AG10803 (cell line): ENCODE data around the gene SPPL2B.

Experiments
- DNase-seq: peaks from one replicate; pipeline ENCODE4 v3.0.0; 2010; ENCODE audit warnings: low read depth
- H3K4me3 ChIP-seq: 2 replicates; pipeline ENCODE4 v1.5.1; 2011; ENCODE audit warnings: mild to moderate bottlenecking, low read length, control low read depth
- TF ChIP-seq, protein P1 (sequence below): conservative IDR thresholded peaks from 2 replicates; pipeline ENCODE4 v1.5.1; 2011; ENCODE audit warnings: mild to moderate bottlenecking, low read length, control low read depth, inconsistent platforms

Gene SPPL2B

DNA sequence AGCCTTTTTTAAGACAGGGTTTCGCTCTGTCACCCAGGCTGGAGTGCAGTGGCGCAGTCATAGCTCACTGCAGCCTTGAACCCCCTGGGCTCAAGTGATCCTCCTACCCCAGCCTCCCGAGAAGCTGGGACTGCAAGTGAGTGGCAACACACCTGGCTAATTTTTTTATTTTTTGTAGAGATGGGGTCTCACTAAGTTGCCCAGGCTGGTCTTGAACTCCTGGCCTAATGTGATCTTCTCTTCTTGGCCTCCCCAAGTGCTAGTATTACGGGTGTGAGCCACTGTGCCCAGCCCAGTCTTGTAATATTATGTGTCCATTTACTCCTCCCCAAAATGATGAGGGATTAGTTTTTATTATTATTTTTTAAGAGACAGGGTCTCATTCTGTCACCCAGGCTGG is 17.4 kb upstream of the SPPL2B start:
- no peak for DNase-seq
- no peak overlapping the region for H3K4me3 ChIP-seq
- TF ChIP-seq, protein P1, sequence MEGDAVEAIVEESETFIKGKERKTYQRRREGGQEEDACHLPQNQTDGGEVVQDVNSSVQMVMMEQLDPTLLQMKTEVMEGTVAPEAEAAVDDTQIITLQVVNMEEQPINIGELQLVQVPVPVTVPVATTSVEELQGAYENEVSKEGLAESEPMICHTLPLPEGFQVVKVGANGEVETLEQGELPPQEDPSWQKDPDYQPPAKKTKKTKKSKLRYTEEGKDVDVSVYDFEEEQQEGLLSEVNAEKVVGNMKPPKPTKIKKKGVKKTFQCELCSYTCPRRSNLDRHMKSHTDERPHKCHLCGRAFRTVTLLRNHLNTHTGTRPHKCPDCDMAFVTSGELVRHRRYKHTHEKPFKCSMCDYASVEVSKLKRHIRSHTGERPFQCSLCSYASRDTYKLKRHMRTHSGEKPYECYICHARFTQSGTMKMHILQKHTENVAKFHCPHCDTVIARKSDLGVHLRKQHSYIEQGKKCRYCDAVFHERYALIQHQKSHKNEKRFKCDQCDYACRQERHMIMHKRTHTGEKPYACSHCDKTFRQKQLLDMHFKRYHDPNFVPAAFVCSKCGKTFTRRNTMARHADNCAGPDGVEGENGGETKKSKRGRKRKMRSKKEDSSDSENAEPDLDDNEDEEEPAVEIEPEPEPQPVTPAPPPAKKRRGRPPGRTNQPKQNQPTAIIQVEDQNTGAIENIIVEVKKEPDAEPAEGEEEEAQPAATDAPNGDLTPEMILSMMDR: no peak

DNA sequence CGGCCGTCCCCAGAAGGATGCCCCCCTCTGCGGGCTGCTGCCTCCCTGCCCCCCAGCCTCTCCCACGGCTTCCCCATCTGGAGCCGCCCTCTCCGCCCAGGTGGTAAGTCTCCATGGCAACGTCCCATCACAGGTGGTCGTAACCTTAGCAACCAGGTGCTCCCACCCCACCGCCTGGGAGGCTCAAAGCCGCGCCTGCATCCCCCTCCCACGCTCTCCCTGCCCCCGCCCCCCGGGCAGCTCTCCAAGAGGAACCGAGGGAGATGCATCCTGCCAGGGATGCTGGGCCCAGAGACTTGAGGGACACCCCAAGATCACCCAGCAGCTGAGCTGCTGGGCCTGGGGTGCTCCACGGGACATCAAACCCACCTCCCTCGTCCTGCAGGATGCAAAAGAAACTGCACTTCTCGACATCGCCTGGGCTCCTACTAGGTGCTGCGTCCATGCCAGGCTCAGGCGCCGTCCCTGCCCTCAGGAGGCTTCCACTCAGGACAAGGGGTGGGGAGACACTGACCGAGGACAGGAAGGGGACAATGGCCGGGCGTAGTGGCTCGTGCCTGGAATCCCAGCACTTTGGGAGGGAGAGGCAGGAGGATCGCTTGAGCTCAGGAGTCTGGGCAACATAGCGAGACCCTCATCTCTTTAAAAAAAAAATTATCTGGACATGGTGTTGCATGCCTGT is 15.5 kb upstream of the SPPL2B start:
- TF ChIP-seq, protein P1: no peak
- H3K4me3 ChIP-seq: no peak overlapping the region
- no peak for DNase-seq

DNA sequence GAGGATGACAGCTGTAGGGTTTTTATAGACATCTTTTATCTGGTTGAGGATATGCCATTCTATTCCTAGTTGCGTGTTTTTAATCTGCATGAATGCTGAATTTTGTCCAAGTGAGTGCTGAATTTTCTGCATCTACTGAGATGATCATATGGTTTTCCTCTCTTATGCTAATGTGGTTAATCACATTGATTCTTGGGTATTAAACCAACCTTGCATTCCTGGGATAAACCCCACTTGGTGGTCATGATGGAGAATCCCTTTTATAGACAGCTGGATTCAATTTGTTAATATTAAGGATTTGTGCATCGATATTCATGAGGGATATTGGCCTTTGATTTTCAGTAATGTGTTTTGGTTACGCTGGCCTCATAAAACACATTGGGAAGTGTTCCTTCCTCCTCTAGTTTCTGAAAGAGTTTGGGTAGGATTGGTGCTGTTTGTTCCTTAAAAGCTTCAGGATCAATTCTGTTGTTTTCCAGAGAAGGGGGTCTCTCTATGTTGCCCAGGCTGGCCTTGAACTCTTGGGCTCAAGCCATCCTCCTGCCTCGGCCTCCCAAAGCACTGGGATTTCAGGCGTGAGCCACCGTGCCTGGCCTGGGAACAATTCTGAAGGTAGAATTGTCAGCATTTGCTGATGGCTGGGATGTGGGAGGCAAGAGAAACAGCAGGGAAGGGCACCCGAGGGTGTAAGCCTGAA is 13.2 kb upstream of the SPPL2B start:
- H3K4me3 ChIP-seq: no peak overlapping the region
- TF ChIP-seq, protein P1: no peak
- DNase-seq: no peak

DNA sequence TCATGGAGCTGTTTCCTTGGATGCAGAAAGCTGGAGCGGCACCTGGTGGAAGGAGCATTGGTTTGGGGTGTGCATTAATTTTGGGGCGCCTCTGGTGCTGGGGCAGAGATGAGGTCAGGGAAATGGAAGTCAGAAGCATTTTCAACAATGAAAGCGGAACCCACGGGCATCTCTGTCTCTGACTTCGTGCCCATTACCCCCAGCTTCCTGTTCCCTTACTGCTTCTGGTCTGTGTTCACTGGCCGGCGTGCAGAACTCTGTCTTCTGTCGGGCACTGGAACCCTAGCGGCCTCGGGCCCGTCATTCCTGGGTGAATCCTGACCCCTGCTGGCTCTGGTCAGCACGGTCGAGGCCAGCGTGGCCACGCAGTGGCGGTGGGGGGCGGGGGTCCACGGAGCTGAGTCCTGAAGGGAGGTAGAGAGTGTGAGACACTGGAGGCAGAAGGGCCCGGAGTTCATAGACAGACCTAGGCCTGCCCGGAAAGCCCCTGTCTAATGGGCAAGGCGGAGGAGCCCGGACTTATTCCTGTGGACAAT is 12.6 kb upstream of the SPPL2B start:
- H3K4me3 ChIP-seq: no peak overlapping the region
- peak; percentile 53 for DNase-seq
- TF ChIP-seq, protein P1: peak; percentile 57

DNA sequence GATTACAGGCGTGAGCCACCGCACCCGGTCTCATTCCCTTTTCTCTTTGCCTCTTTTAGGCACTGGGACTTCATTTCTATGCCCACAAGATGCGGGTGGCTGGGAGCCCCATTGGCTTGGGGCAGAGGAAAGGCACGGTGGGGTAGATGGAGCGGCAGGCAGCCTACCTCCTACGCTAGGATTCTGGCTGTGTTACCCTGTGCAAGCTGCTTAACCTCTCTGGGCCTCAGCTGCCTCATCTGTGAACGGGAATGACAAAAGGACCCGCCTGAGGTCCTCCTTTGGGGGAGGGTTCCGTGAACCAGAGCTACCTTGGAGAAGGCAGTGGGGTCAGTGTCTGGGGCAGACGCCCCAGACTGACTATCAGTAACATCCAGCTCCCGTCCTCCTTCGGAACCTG is 11.2 kb upstream of the SPPL2B start:
- TF ChIP-seq, protein P1: no peak
- no peak overlapping the region for H3K4me3 ChIP-seq
- DNase-seq: no peak

DNA sequence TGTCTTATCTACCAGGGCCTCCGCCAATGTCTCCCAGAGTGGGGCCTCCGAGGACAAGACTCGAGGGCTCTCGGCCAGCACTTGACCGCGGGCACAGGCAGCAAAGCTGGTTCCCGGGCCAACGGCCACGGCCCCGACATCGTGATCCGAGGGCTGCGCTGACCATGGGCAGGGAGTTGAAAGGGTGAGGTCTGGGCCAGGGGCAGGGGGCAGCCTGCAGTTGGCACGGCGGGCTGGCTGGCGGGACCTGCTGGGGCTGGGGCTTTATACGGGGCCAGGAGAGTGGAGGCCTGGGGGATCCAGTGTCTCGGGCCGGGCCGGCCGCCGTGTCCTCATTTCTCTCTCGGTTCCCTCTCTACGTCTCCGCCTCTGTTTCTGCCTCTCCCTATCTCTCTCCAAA is 10.7 kb upstream of the SPPL2B start:
- DNase-seq: no peak
- TF ChIP-seq, protein P1: no peak
- no peak overlapping the region for H3K4me3 ChIP-seq

DNA sequence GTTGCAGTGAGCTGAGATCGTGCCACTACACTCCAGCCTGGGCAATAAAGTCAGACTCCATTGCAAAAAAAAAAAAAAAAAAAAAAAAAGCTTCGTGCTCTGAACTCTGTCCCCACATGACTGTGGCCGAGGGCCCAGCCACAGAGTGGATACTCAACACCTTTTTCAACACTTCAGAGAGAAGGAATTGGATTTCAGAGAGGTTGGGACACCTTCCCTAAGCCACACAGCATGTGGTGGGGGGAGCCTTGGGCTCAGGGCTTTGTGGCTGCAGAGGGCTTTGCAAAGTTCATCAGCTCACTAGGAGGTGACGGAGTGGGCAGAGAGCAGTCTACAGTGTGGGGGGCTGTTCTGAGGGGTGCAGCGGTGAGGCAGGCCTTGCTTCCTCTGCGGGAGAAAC is 9.6 kb upstream of the SPPL2B start:
- no peak overlapping the region for H3K4me3 ChIP-seq
- no peak for DNase-seq
- TF ChIP-seq, protein P1: no peak
